Neuronal stem cell (in vitro differentiated cells): ENCODE measurements around the gene DLG2.
A peak's percentile ranks its signal among the peaks of the same experiment; 100 is the strongest.
"Not testable (repeated sequence)": the region's sequence is repeated elsewhere in the genome, so short reads cannot be mapped to it uniquely, and the experiment has no call there.

Source experiments
- DNase-seq: peaks from one replicate; pipeline ENCODE4 v3.0.0-alpha.2; 2013; ENCODE audit warnings: low spot score
- H2AFZ ChIP-seq: one replicate; pipeline ENCODE4 v1.6.1; 2013; ENCODE audit warnings: mild to moderate bottlenecking, low read length, inconsistent platforms
- H2AK5ac ChIP-seq: 2 replicates; pipeline ENCODE4 v1.6.1; 2013; ENCODE audit warnings: low read depth, mild to moderate bottlenecking, inconsistent platforms, low read length, moderate library complexity, mixed read lengths
- H2BK120ac ChIP-seq: 2 replicates; pipeline ENCODE4 v1.6.1; 2013; ENCODE audit warnings: low read depth, mild to moderate bottlenecking, inconsistent platforms, low read length, moderate library complexity, mixed read lengths
- H2BK12ac ChIP-seq: one replicate; pipeline ENCODE4 v1.6.1; 2013; ENCODE audit warnings: low read length, inconsistent platforms
- H2BK15ac ChIP-seq: 2 replicates; pipeline ENCODE4 v1.6.1; 2013; ENCODE audit warnings: mild to moderate bottlenecking, low read length, inconsistent platforms, mixed read lengths
- H2BK5ac ChIP-seq: one replicate; pipeline ENCODE4 v1.6.1; 2013; ENCODE audit warnings: inconsistent platforms, mild to moderate bottlenecking, low read length, moderate library complexity
- H3K14ac ChIP-seq: one replicate; pipeline ENCODE4 v1.6.1; 2013; ENCODE audit warnings: low read length, inconsistent platforms
- H3K18ac ChIP-seq: 2 replicates; pipeline ENCODE4 v1.6.1; 2013; ENCODE audit warnings: low read length, inconsistent platforms
- H3K23ac ChIP-seq: 2 replicates; pipeline ENCODE4 v1.6.1; 2013; ENCODE audit warnings: low read depth, mild to moderate bottlenecking, mixed read lengths, low read length, inconsistent platforms; ENCODE audit not compliant: poor library complexity
- H3K27ac ChIP-seq: replicated peaks from 3 replicates; pipeline ENCODE4 v1.5.1; 2013; ENCODE audit warnings: low read length, inconsistent platforms
- H3K27me3 ChIP-seq, 3 experiments: 2 replicates each; pipeline ENCODE4 v1.6.1; 2013; ENCODE audit warnings: low read length in 3 of 3, mild to moderate bottlenecking in 2 of 3, inconsistent platforms in 1 of 3, low read depth in 1 of 3, mixed read lengths in 1 of 3, moderate library complexity in 1 of 3; ENCODE audit not compliant: control insufficient read depth in 3 of 3, insufficient read depth in 3 of 3
- H3K36me3 ChIP-seq, 2 donors: replicated peaks in 1 of 2; 2 replicates each; pipeline ENCODE4 v1.6.1; 2013; ENCODE audit warnings: low read length in 2 of 2; ENCODE audit not compliant: control insufficient read depth in 2 of 2, insufficient read depth in 2 of 2
- H3K4ac ChIP-seq: 2 replicates; pipeline ENCODE4 v1.6.1; 2013; ENCODE audit warnings: inconsistent platforms, mild to moderate bottlenecking, low read length, moderate library complexity
- H3K4me1 ChIP-seq, 2 donors: 1 replicate in 1 of 2; 2 replicates in 1 of 2; pipeline ENCODE4 v1.6.1; 2013; ENCODE audit warnings: low read length in 2 of 2, low read depth in 1 of 2; ENCODE audit not compliant: control insufficient read depth in 2 of 2, insufficient read depth in 1 of 2
- H3K4me2 ChIP-seq: one replicate; pipeline ENCODE4 v1.6.1; 2013; ENCODE audit warnings: mild to moderate bottlenecking, low read length, inconsistent platforms; ENCODE audit not compliant: insufficient read depth, poor library complexity, severe bottlenecking
- H3K4me3 ChIP-seq, 2 donors: 2 replicates each; pipeline ENCODE4 v1.5.1; 2013; ENCODE audit warnings: low read length in 2 of 2, mild to moderate bottlenecking in 2 of 2, inconsistent platforms in 1 of 2, moderate library complexity in 1 of 2
- H3K79me1 ChIP-seq: one replicate; pipeline ENCODE4 v1.6.1; 2013; ENCODE audit warnings: low read depth, mild to moderate bottlenecking, inconsistent platforms, low read length, moderate library complexity
- H3K9ac ChIP-seq: one replicate; pipeline ENCODE4 v1.6.1; 2013; ENCODE audit warnings: mild to moderate bottlenecking, low read depth, low read length, inconsistent platforms; ENCODE audit not compliant: poor library complexity
- H3K9me3 ChIP-seq, 2 donors: replicated peaks in 1 of 2; 2 replicates each; pipeline versions ENCODE3 to v1.6.1; 2013; ENCODE audit warnings: low read length in 2 of 2, mild to moderate bottlenecking in 2 of 2, inconsistent platforms in 1 of 2, low read depth in 1 of 2, mixed read lengths in 1 of 2, moderate library complexity in 1 of 2; ENCODE audit not compliant: control insufficient read depth in 2 of 2, insufficient read depth in 1 of 2
- H4K8ac ChIP-seq: one replicate; pipeline ENCODE4 v1.6.1; 2013; ENCODE audit warnings: low read depth, mild to moderate bottlenecking, inconsistent platforms, low read length, moderate library complexity
- H4K91ac ChIP-seq: one replicate; pipeline ENCODE4 v1.6.1; 2013; ENCODE audit warnings: low read length, low read depth, mild to moderate bottlenecking, inconsistent platforms; ENCODE audit not compliant: poor library complexity
- WGBS, 2 donors: extraction: QIAGEN DNeasy Blood & Tissue Kit; methylation state at CpG; one replicate each; pipeline ENCODE4 v1.1.7; 2013; ENCODE audit warnings: missing lambda C conversion rate in 2 of 2, mixed read lengths in 1 of 2; ENCODE audit not compliant: insufficient read length in 2 of 2, insufficient replicate concordance in 1 of 2; ENCODE audit errors: extremely low coverage in 2 of 2; 5-methylcytosine and 5-hydroxymethylcytosine counted together

DLG2 gene

GRCh38 chr11:83434812-83435211 is 2192.3 kb downstream of the DLG2 start:
- not testable (repeated sequence) for H2BK12ac ChIP-seq, H2BK15ac ChIP-seq, H4K91ac ChIP-seq, H2AK5ac ChIP-seq, H3K9me3 ChIP-seq, H3K18ac ChIP-seq, H3K27me3 ChIP-seq, H3K4me3 ChIP-seq, H3K4me1 ChIP-seq, H3K14ac ChIP-seq, H2BK120ac ChIP-seq, H3K9ac ChIP-seq, H3K4me2 ChIP-seq, H3K23ac ChIP-seq, H2AFZ ChIP-seq, DNase-seq, H3K79me1 ChIP-seq, H4K8ac ChIP-seq, H3K27ac ChIP-seq, H3K36me3 ChIP-seq, H3K4ac ChIP-seq, H2BK5ac ChIP-seq
- no CpG with 5 or more reads among the region's 6 CpGs for WGBS, 2 donors

GRCh38 chr11:83427943-83428342 is 2199.2 kb downstream of the DLG2 start:
- Histone ChIP-seq H3K9me3 (no peaks in the 10 kb centered on the region), H2AFZ (peak overlapping the region; percentile 11), H3K14ac (no peak overlapping the region), H2BK120ac (no peak overlapping the region), H3K18ac (no peak overlapping the region), H2BK15ac (no peak overlapping the region), H3K4me2 (no peak overlapping the region), H3K4me3 (no peak overlapping the region), H2BK5ac (no peak overlapping the region), H3K23ac (no peak overlapping the region), H3K4me1 (peaks cover 2 to 5% of the 10 kb centered on the region in 2 donors), H3K36me3 (no peaks in the 10 kb centered on the region), H2AK5ac (no peak overlapping the region), H3K27ac (no peak overlapping the region), H3K79me1 (no peaks in the 10 kb centered on the region), H2BK12ac (no peak overlapping the region), H4K8ac (no peak overlapping the region), H4K91ac (no peak overlapping the region), H3K9ac (no peak overlapping the region), H3K27me3 (no peaks in the 10 kb centered on the region), H3K4ac (no peak overlapping the region)
- no peak for DNase-seq
- WGBS, 2 donors = no CpG with 5 or more reads among the region's 2 CpGs

GRCh38 chr11:83427501-83427900 is 2199.6 kb downstream of the DLG2 start:
- Histone ChIP-seq H3K4ac (no peak overlapping the region), H3K27me3 (no peaks in the 10 kb centered on the region), H3K9ac (no peak overlapping the region), H3K27ac (no peak overlapping the region), H3K4me3 (no peak overlapping the region), H3K79me1 (no peaks in the 10 kb centered on the region), H2AK5ac (no peak overlapping the region), H3K9me3 (no peaks in the 10 kb centered on the region), H2BK15ac (no peak overlapping the region), H3K36me3 (no peaks in the 10 kb centered on the region), H4K91ac (no peak overlapping the region), H3K18ac (no peak overlapping the region), H2AFZ (peak overlapping the region; percentile 11), H2BK5ac (no peak overlapping the region), H3K23ac (no peak overlapping the region), H3K14ac (no peak overlapping the region), H3K4me2 (no peak overlapping the region), H4K8ac (no peak overlapping the region), H3K4me1 (peaks cover 2 to 5% of the 10 kb centered on the region in 2 donors), H2BK120ac (no peak overlapping the region), H2BK12ac (no peak overlapping the region)
- no CpG with 5 or more reads among the region's 2 CpGs for WGBS, 2 donors
- DNase-seq = no peak

GRCh38 chr11:83425137-83425466 is 2202.0 kb downstream of the DLG2 start:
- no peak overlapping the region for H3K4me3 ChIP-seq
- H4K91ac ChIP-seq = no peak overlapping the region

More at GRCh38 chr11:83425137-83425466, 2202.0 kb downstream of the DLG2 start:
- no peak overlapping the region for H2BK15ac ChIP-seq
- H2BK12ac ChIP-seq = no peak overlapping the region
- no peak overlapping the region for H3K18ac ChIP-seq
- no peak overlapping the region for H3K9ac ChIP-seq
- no peak overlapping the region for H3K4me2 ChIP-seq
- no peak overlapping the region for H2BK120ac ChIP-seq
- H2AK5ac ChIP-seq = no peak overlapping the region
- H3K4ac ChIP-seq = no peak overlapping the region
- H3K14ac ChIP-seq = no peak overlapping the region
- H3K36me3 ChIP-seq = no peaks in the 10 kb centered on the region
- no peak for DNase-seq
- no peak overlapping the region for H2BK5ac ChIP-seq
- H3K79me1 ChIP-seq = no peaks in the 10 kb centered on the region
- no peak overlapping the region for H2AFZ ChIP-seq
- H3K4me1 ChIP-seq = peaks cover 1 to 2% of the 10 kb centered on the region in 2 donors
- no peak overlapping the region for H3K27ac ChIP-seq
- H3K9me3 ChIP-seq = no peaks in the 10 kb centered on the region
- H3K23ac ChIP-seq = no peak overlapping the region
- no peaks in the 10 kb centered on the region for H3K27me3 ChIP-seq
- no peak overlapping the region for H4K8ac ChIP-seq
